ENCODE results near the gene CETP.
"Not testable (repeated sequence)": the region's sequence is repeated elsewhere in the genome, so short reads cannot be mapped to it uniquely, and the experiment has no call there.

Gene CETP

DNA sequence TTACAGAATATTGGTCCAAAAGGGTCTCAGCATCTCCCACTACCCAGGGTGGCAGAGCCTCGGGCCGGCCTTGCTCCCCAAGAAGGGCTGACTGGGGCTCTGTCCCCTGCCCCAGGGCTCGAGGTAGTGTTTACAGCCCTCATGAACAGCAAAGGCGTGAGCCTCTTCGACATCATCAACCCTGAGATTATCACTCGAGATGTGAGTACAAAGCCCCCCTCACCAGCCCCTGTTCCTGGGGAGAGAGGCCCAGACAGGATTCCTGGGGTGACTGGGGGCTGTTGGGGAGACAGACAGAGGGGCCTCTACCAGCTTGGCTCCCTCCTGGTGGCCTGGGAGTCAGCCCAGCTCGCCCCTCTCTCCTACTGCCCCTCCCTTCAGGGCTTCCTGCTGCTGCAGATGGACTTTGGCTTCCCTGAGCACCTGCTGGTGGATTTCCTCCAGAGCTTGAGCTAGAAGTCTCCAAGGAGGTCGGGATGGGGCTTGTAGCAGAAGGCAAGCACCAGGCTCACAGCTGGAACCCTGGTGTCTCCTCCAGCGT, 21.5 kb downstream of the CETP start:
- DNase-seq = no peak

DNA sequence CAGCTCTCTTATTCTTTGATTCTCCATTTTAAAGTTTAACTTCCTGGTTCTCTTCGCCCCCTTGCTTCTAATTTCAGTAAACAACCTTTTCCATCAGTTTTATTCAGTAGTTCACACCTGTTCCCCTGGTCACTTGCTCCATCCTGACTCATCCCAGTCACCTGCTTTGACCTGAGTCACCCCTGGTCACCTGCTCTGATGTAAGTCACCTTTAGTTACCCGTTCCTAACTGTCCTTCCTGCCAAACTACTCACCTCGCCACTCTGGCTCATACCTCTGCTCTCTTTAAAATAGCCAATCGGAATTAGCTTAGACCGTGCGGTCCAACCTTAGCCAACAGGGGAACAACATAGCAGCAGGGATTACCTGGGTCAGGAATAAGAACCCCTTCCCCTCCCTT, 22.9 kb downstream of the CETP start:
- DNase-seq = no peak

DNA sequence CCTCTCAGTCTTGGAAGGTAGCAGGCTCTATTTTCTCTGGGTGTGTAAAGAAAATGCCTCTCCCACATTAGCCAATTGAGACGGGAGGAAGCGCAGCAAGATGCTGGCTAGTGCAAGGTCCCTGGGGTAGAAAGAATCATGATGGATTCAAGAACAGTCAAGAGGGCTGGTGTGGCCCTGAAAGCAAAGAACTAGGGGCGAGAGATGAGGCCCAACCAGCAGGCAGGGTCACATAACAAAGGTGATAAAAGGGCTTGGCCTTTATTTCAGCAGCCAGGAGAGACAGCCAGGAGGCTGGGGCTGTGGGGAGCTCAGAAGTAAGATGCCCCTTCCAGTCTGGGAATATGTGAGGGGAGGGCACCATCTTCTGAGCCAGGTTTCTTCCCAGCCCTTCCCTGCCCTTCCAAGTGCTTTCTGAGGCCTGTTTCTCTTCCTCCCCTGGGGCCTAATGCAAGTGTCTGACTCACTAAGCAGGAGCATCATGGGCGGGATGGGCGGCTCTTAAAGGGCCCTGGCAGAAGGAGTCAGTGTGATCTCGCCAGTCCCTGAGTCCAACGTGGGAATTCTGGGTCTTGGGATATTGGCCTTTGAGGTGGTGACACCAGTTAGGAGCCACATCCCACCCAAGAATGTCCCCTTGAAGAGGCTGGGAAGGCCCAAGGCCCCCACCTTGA, 23.7 kb downstream of the CETP start:
- DNase-seq = peak; percentile 52

DNA sequence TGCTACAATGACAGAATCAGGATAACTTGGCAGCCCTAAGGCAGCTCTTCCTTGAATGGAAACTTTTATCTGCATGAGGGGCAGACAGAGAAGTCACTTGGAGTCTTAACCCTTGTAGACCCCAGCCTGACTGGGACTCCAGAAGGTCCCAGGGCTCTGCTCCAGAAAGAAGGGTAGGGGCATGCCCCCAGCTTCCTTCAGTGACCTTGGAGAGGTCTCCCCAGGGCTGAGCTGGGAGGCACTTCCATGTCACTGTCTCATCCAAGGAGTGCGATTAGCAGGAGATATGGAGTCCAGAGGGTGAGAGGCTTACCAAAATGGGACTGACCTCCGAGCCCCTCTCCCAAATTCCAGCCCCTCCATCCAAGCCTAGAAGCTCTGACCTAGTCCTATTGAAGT, 24.2 kb downstream of the CETP start:
- no peak for DNase-seq

DNA sequence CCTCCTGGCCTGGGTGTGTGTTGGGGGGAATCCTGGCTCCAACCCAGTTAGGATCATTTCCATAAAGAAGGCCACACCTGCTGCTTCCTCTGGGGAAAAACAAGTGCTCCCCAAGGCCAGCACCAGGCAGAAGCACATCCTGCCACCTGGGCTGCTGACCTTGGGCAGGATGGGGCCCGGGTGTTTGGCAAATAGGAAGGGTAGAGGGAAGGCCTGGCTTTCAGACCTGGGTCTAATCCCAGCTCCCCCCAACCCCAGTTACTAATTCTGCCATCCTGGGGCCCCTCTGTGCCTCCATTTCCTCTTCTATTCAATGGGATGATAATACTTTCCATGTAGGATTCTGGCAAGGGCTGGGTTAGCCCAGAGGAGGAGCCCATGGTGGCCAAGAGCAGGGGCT, 24.6 kb downstream of the CETP start:
- DNase-seq = no peak

DNA sequence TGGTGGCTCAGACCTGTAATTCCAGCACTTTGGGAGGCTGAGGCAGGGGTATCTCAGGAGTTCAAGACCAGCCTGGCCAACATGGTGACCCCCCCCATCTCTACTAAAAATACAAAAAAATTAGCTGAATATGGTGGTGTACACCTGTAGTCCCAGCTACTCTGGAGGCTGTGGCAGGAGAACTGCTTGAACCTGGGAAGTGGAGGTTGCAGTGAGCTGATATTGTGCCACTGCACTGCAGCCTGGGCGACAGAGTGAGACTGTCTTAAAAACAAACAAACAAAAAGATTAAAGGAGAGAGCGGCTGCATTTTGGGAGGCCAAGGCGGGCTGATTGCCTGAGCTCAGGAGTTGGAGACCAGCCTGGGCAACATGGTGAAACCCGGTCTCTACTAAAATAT, 25.2 kb downstream of the CETP start:
- DNase-seq = not testable (repeated sequence)

DNA sequence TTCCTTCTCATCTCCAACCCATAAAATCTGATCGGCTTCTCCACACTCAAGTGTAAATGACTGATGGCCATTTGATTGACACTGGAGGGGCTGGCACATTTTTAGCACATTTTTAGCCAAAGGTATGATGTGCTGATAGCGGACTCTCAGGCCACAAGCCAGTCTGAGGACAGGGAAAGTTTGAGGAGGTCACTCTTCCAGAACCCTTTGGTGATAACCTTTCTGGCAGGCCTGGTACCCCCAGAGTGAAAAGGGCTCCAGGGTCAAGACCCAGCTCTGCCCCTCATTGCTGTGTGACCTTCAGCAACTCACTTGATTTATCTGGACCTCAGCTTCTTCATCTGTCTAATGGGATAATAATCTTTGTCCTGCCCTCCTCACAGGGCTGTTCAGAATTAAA, 25.9 kb downstream of the CETP start:
- no peak for DNase-seq

DNA sequence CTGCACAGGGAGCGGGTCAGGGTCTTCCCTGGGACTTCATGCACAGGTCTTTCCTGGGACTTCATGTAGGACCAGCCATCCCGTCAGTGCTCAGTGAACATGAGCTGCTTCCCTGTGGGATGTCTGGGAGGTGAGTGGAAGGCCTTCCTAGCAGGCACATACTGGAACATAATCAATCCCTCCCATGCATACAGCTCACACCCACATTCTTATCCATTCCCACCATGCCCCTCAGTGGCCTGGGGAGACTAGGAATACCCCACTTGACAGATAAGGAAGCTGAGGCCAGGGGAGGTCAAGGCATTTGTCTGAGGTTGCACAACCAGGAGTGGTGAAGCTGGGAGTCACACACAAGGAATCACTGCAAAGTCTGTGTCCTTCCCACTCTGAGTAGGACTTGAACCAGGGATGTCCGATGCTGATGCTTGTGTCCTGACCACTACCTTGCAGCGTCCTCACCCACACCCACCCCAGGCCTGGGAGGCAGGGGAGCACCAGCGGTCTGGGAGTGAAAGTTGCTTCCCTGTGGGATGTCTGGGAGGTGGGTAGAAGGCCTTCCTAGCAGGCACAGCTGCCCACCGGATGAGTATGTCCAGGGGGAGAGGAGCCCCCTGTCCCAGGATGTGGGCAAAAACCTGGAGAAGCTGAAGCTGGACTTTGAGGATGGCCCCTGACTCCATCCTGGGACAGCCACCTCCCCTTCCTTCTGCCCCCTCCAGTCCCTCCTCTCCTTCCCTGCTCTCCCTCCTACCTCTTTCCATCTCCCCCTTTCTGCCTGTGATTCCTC, 26.6 kb downstream of the CETP start:
- DNase-seq = no peak

DNA sequence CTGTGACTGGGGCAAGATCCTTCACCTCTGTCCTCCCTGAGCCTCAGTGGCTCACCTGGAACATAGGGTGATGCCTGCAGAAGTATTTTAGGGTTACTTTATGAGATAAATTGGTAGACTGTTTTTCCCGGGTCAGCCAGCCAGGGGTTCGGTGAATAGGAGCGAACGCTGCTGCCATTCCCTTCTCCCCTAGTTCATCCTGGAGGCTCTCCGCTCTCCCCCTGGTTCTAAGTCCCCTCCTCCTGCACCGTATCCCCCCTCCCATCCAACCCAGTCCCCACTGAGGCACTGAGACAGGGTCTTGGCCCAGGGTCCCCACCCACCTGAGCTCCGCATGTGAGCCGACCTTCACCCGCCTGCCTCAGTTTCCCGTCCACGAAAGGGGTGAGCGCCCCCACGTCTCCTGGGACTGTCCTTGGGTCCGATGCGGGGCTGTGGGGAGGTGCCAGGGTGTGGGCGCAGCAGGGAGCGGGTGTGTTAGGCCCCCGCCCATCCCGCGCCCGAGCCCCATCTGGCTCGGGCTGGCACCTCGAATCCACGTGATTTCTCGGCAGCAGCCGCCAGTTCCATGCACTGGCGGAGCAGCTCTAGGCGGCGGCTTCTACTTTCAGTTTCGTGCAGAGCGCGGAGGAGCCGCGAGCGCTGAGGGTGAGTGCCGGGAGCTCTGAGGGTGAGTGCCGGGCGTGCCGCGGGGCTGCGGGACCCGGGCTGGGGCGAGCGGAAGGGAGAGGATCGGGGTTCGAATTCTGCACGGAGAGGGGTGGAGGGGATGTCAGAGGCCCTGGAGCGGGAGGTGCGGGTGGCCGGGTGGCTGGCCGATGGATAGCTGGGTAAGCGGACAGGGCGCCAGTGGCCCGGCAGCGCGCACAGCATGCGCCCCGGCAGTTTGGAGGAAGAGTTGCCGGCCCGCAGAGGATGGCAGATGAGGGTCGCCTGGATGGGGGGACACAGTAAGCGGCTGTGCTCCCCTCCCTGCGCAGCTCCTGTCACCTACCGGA, 27.5 kb downstream of the CETP start, which contains the start of gene NLRC5:
NLRC5 (plus strand) TSS at position 610 of the 998 bp plus-strand sequence. CDS start 31,156 bp downstream, outside the sequence.
- DNase-seq = peak; percentile 54

DNA sequence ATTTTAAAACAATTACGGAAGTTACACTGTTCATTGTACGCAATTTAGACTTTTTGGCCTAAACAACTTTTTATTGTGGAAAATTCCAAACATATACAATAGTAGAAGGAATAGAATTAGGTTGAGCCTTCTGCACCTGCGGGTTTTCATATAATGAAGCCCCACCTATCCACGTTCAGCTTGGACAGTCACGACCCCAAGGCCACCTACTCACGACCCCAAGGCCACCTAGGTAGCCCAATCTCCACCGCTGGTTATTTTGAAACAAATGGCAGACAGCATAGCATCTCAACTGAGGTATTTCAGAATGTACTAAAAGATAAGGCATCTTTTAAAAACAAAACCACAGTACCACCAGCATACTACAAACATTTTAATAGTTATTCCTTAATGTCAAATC, 28.2 kb downstream of the CETP start:
- no peak for DNase-seq

DNA sequence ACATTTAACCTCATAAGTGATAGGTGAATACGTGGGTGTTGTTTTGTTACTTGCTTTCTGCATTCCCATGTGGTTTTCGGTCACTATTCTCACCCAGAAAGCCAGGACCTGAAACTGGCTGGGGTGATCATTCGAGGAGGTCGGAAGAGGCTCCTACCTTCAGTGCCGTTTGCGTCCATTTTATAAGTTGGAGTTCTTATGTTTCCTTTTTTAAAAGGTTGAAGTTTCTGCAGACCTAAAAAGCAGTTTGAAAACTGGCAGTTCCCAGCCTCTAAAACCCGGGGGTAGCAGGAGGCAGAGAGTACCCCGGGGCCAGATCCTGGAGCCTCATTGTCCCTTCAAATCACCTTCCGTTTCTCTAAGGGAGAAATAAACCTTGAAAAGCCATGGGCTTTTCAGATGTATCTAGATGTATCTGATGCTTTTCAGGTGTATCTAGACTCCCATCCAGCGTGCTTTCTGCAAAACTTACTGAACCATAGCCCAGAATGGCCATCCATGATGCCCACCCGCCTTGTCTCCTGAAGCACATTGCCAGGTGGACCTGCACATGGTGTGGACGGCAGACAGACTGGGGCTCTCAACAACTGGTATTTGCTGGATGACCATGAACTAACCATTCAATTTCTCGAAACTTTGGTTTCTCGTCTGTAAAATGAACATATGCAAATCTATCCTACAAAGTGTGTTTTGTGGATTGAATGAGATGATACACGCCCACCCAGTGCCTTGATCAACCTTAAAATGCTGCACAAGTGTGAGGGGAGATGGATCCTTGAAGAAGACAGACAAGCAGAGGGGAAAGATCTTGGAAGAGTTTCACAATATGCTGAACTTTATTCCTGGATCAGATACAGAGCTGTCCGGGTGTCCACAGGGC, 28.9 kb downstream of the CETP start:
- no peak for DNase-seq

DNA sequence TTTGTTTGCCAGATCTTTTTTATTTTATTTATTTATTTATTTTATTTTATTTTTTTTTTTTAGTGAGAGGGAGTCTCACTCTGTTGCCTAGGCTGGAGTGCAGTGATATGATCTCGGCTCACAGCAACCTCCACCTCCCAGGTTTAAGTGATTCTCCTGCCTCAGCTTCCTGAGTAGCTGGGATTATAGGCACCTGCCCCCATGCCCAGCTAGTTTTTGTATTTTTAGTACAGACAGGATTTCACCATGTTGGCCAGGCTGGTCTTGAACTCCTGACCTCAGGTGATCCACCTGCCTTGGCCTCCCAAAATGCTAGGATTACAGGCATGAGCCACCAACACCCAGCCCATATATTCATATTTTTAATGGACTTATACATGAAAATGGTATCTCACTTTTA, 30.7 kb downstream of the CETP start:
- not testable (repeated sequence) for DNase-seq

DNA sequence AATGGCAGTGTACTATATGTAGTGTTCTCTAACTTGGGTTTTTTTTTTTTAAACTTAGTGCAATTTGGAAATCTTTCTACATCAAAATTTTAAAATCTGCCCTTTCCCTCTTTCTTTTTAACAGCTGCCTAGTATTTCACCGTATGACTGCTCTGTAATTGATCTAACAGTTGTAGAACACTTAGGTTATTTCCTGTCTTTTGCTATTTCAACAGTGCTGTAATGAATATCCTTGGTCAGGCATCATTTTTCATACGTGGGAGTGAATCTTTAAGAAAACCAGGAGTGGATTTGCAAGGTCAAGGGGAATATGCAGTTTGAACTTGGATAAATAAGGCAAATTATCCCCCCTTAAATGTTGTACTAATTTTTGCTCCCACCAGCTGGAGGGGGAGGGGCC, 31.5 kb downstream of the CETP start:
- DNase-seq = no peak

DNA sequence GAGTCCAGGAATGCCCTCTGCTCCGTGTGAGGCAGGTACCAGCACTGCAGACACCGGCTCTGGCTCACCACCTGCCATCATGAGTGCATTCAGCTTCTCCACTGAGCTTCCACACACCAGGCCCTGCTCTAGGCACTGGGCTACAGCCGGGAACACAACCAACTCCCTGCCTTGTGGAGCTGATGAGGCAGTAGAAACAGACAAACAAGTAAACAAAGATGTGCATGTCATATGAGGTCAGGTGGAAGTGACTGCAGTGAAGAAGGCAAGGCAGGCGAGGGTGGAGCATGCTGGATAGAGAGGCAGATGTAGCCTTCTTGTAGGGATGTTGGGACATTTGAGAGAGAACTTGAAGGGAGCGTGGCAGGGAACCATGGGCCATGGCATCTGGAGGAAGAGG, 32.6 kb downstream of the CETP start:
- DNase-seq = no peak

DNA sequence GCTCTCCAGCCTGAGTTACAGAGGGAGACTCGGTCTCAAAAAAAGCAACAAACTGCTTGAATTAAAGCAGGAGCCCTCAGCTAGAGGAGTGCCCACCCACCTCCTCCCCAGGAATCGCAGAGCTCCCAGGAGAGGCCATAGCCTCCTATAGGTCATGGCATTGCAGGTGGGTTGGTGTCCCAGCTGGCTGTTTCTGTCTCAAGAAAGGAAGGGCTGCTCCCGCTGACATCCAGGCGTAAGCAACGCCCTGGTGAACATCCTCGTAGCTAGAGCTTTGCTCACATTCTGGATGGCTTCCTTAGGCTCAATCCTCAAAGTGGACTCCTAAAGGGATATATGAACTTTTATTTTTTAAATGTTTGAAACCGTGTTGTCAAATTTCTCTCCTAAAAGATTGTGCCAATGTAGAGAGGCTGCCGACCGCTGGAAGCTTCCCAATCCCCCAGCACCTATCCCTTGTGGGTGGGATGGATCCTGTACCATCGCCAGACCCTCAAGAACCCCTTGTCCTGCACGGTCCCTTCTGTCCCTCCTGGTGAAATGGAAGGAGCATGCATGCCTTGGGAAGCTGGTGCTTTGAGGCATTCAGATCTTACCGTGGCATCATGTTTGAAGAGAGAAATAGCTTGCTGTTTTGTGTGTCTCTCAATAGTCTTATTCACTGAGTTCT, 33.5 kb downstream of the CETP start:
- DNase-seq = no peak

DNA sequence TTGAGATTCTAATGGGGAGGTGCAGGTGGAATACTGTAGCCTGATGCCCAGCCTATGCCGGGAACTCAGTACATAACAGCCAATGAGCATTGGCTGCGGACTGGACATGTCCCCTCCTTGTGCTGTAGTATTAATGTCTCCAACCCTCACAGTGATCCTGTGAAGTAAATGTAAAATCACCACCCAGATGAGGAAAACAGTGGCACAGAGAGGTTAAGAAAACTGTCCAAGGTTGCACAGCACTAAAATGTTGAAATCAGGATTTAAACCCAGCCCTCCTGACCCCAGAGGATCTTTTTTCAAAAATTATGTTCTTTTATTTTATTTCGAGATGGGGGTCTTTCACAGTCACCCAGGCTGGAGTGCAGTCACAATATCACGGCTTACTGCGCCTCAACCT, 35.5 kb downstream of the CETP start:
- no peak for DNase-seq

DNA sequence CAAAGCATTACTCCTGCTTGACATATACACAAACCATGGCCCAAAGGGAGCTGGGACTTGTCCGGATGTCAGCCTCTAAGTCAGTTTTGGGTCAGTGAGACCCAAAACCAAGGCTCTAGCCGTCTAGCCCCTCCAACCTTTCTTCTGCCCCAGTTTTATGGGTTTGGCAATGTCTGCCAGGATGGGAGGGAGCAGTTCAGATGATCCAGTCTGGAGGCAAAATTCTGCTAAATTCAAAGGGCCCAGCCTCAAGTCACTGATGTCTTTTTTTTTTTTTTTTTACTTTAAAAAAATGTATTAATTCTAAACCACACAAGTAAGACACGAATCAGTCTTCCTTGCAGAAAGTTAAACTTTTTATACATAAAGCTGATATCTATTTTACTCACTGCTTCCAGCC, 36.2 kb downstream of the CETP start:
- DNase-seq = no peak

DNA sequence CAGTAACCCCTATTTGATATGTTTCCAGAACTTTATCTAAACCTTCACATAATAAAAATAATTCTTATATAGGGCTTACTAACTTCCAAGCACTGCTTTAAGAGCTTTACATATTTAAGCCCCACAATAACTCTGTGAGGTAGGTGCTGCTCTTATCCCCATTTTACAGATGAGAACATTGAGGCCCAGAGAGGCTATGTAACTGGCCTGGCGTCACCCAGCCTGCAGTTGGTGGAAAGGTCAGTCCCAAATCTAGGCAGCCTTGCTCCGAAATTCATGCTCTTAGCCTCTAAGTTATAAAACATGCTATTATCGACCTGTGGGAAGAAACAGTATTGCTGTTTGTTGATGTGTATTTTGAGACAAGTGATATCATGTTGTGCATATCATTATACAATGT, 36.6 kb downstream of the CETP start:
- no peak for DNase-seq

DNA sequence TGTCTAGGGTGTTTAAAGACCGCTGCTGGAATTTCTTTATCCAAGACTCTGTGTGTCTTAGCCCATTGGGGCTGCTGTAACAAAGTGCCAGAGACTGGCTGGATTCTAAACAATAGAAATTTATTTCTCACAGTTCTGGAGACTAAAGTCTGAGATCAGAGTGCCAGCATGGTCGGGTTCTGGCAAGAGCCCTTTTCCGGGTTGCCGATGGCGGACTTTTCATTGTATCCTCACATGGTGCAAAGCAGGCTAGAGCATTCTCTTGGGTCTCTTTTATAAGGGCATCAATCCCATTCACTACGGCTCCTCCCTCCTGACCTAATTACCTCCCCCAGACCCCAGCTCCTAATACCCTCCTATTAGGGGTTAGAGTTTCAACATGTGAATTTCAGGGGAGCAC, 37.1 kb downstream of the CETP start:
- no peak for DNase-seq

DNA sequence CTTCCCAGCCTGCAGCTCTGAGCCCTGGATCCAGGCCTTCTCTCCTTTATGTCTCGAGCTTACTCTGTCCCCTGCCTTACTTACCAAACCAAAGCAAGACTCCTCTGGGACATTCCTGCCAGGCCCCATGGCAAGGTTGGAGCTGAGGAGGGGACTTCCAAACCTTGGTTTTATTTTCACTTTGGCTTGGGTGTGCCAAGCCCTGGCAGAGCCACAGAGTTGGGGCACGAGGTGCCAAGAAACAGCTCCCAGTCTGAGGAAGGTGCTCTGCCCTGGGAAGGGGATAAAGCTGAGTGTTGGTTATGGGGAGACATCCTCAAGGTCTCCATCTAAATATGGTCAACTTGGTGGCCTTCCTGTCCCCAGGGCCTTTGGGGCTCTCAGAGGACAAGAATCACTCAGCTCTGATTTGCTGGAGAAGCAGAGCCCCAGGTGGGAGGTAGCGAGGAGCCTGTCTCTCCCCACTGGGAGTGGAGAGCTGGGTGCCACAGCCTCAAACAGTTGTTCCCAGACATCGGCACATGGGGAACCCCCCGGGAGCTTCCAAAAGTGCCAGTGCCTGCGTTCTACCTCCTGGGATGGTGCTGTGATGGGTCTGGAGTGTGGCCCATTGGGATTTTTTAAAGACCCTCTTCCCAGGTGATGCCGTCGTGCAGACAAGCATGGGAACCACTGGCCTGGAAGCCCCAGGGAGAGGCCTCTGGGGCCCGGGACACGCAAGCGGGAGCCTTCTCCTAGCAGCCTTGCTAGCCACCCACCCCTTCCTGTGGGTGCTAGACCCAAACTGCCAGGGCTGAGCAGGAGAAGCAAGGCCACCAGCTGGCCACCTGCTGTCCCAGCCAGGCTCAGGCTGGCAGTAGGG, 37.9 kb downstream of the CETP start:
- DNase-seq = no peak

All from kidney glomerular epithelial cell (primary cell).